ENCODE measurements around the gene CHRM1. TPM values are rescaled to one million over a fixed set of nuclear protein-coding genes. Genes with fewer than 3 reads are reported as not detected.
A peak's percentile ranks its signal among the peaks of the same experiment; 100 is the strongest.

Gene CHRM1
- polyA plus RNA-seq, 1 experiment, result not detected

- POLR2A ChIA-PET, result interaction anchor here (1.3 to 1.5 kb wide), 2 partner anchors 8 to 48 kb away, joined by 5 to 7 read pairs; partner anchors contain the start of gene SLC3A2
- peak overlapping the region; percentile 39 for H3K27ac ChIP-seq (ENCODE audit: low read depth, low read length)
Measured at GRCh38 chr11:62889126-62889483, 32.1 kb downstream of the CHRM1 start.

GRCh38 chr11:62888406-62888805, 32.8 kb downstream of the CHRM1 start:
- H3K9me3 ChIP-seq (ENCODE audit: control insufficient read depth, insufficient read depth, low read length), result no peaks in the 10 kb centered on the region; the same call in 1 of the 2 replicates
- CTCF ChIA-PET, result no interaction called here
- no peak for TF ChIP-seq CTCF (IDR thresholded peaks at IDR 0.05; ENCODE audit: low read depth, low read length)
- no peak for DNase-seq (ENCODE audit: low read depth, low spot score)
- no peaks in the 10 kb centered on the region for H3K27me3 ChIP-seq (ENCODE audit: control insufficient read depth, insufficient read depth, low read length)
- no peak overlapping the region for H3K4me3 ChIP-seq (ENCODE audit: low read depth, low read length)
- no peak overlapping the region for H3K27ac ChIP-seq (ENCODE audit: low read depth, low read length)
- POLR2A ChIA-PET, result no interaction called here

More at GRCh38 chr11:62889126-62889483, 32.1 kb downstream of the CHRM1 start:
- CTCF ChIA-PET, result interaction anchor here (1.1 to 1.9 kb wide), 2 partner anchors 16 to 209 kb away, joined by 3 to 13 read pairs; no protein-coding TSS in a partner anchor
- Histone ChIP-seq H3K27me3 (ENCODE audit: control insufficient read depth, insufficient read depth, low read length) (no peaks in the 10 kb centered on the region), H3K4me3 (ENCODE audit: low read depth, low read length) (no peak overlapping the region), H3K9me3 (ENCODE audit: control insufficient read depth, insufficient read depth, low read length) (no peaks in the 10 kb centered on the region; the same call in 1 of the 2 replicates)
- no peak for DNase-seq (ENCODE audit: low read depth, low spot score)
- no peak for TF ChIP-seq CTCF (IDR thresholded peaks at IDR 0.05; ENCODE audit: low read depth, low read length)

GRCh38 chr11:62885137-62885750, 35.9 kb downstream of the CHRM1 start:
- Histone ChIP-seq H3K27ac (ENCODE audit: low read depth, low read length) (no peak overlapping the region), H3K9me3 (ENCODE audit: control insufficient read depth, insufficient read depth, low read length) (peaks cover 6% of the 10 kb centered on the region; the same call in 1 of the 2 replicates), H3K4me3 (ENCODE audit: low read depth, low read length) (peak overlapping the region; percentile 45), H3K27me3 (ENCODE audit: control insufficient read depth, insufficient read depth, low read length) (no peaks in the 10 kb centered on the region)
- CTCF ChIA-PET, result interaction anchor here (0.8 to 2.7 kb wide), 4 partner anchors 19 to 138 kb away, joined by 3 to 13 read pairs (median 3); no protein-coding TSS in a partner anchor
- DNase-seq (ENCODE audit: low read depth, low spot score), result no peak
- POLR2A ChIA-PET, result interaction anchor here (0.6 to 2.7 kb wide), 5 partner anchors 29 to 131 kb away, joined by 3 to 26 read pairs (median 6); partner anchors contain the start of gene ZBTB3
- TF ChIP-seq CTCF (IDR thresholded peaks at IDR 0.05; ENCODE audit: low read depth, low read length), result no peak

- ChIA-PET POLR2A (interaction anchor here (0.5 to 5.3 kb wide), 7 partner anchors 28 to 838 kb away, joined by 3 to 68 read pairs (median 6); partner anchors contain the start of genes C11orf98, CSKMT and WDR74), CTCF (interaction anchor here (1.0 to 2.7 kb wide), 5 partner anchors 9 to 489 kb away, joined by 3 to 13 read pairs (median 4); no protein-coding TSS in a partner anchor)
- TF ChIP-seq CTCF (IDR thresholded peaks at IDR 0.05; ENCODE audit: low read depth, low read length), result no peak
- Histone ChIP-seq H3K9me3 (ENCODE audit: control insufficient read depth, insufficient read depth, low read length) (peaks cover 6% of the 10 kb centered on the region; the same call in 1 of the 2 replicates), H3K4me3 (ENCODE audit: low read depth, low read length) (peak overlapping the region; percentile 100), H3K27me3 (ENCODE audit: control insufficient read depth, insufficient read depth, low read length) (no peaks in the 10 kb centered on the region), H3K27ac (ENCODE audit: low read depth, low read length) (peak overlapping the region; percentile 31)
- DNase-seq (ENCODE audit: low read depth, low spot score), result no peak
Measured at GRCh38 chr11:62883673-62884072, 37.5 kb downstream of the CHRM1 start.
